ENCODE measurements around the gene ATN1.

The ATN1 gene

DNA sequence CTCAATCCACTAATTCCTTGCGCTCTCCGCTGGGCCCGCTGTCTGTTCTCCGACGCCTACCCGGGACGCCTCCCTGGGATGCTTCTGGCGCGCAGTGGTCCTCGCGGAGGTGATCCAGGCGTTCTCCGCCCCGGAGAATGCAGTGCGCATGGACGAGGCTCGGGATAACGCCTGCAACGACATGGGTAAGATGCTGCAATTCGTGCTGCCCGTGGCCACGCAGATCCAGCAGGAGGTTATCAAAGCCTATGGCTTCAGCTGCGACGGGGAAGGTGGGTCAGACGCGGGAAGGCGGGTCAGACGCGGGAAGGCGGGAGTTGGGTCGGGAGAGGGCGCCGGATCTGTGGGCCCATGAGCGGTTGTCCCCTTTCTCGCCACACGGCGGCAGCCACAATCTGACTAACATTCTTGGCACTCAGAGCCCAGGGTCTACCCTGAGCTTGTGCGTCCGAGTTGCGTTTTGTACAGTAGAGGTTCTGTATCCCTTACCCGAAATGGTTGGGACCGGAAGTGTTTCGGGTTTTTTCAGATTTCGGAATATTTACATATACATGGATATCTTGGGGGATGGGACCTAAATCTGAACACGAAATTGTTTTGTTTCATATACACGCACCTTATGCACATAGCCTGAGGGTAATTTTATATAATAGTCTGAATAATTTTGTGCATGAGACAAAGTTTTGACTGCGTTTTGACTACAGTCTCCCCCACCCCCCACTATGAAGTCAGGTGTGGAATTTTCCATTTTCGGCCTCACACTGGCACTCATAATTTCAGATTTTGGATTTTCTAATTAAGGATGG is 16.8 kb downstream of the ATN1 start:
- DNase-seq, result peak; percentile 88 to 90

DNA sequence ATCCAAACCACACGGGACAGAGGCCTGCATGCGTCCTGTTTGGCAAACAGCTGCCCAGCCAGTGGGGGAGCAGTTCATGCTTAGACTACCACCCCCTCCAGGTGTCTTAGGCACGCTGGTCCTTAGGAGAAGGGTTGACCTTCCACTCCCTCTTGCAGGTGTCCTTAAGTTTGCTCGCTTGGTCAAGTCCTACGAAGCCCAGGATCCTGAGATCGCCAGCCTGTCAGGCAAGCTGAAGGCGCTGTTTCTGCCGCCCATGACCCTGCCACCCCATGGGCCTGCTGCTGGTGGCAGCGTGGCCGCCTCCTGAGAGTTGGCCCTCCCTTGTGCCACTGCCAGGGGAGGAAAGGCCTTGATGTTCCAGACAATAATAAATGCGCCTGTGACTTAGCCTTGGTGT is 17.9 kb downstream of the ATN1 start:
- no peak for DNase-seq

DNA sequence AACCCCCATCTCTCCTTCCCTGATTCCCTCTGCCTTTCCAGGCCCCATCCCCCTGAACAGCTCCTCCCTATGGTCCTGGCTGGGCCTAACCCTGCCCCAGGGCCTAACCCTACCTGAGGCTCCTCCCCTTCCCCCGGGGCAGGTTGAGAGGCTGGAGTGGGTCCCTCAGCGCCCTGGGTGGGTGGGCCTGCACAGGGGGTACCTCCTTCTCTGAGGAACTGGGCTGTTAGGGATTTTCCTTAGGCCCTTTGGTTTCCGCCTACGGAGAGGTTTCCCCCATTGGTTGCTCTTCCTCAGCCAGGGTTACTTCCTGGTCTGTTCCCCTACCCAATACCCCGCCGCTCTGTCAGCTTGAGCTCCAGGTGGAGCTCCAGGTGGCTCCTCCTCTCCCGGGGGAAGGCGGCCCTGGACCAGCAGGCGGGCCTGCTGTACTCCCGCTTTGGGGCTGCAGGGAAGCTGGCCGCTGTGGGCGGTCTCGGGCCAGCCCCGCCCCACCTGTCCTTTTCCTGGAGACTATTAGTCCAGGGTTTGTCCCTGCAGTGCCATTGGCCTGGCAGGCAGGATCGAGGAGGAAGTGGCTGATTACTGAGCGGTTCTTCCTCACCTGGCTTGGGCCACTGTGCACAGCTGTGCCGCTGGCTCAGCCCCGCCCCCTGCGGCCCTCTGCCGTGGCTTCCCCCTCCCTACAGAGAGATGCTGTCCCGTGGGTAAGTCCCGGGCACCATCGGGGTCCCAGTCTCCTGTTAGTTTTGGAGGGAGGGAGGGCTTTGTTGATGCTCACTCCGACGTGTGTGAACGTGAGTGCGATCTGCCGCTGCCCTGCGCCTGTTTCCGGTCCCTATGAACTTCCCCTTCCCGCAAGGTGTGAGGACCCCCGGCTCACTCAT is 18.5 kb downstream of the ATN1 start:
- DNase-seq, result peak; percentile 26 to 66

DNA sequence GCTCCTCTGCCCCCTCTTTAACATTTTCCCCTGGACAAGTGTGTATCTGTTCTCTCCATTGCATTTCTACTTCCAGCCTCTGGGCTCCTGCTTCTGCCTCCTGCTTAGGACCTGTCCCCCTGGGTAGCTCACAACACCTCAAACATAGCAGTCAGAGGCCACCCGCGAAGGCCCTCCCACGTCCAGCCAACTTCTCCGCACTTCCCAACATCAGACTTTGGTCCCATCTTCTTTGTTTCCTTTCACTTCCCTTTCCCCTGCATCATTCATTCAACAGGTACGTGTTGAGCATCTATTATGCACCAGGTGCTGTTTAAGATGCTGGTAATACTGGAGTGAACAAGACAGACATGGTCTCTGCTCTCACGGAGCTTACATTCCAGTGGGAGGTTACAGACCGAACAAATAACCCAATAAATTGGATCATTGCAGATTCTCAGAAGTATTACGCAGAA is 19.2 kb downstream of the ATN1 start:
- DNase-seq, result no peak

DNA sequence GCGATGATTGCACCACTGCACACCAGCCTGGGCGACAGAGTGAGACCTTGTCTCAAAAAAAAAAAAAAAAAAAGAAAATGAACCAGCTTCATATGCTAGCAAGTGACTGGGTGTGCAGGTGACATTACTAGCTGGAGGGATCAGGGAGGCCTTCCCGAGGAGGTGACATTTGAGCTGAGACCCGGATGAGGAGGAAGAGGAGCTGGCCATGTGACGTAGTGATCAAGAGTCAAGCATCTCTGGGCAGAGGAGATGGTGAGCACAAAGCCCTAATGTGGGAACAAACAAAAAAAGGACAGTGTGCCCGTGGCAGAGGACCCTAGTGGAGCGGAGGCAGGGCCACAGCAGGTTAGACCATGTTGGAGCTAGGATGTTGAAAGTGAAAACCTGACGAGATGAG is 19.9 kb downstream of the ATN1 start:
- DNase-seq, result no peak

DNA sequence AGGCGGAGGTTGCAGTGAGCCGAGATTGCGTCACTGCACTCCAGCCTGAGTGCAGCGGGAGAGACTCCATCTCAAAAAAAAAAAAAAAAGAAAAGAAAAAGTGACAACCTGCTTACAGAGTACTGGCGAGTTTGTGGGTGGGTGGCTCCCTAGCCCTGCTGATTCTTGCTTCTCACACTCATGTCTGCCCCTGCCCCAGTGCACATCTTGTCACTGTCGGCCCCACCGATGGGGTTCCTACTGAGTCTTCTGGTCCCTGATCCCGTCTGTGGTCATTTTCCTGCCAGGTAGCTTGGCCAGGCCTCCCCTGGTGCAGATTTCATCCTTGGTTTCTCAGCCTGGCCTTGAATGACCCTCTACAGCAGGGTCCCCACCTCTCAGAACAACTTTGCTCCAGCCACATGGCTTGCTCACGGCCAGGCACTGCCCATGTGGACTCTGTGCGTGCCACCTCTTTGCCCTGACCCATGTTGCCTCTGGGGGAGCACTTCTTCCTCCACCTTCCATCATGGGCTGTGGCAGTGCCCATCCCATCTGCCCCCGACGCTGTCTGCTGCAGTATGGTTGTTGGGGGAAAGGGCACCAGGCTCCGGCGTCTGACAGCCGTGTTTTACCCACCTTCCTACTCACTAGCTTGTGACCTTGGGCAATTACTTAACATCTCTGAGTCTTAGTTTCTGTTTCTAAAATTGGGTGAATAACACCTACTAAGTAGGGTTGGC is 21.3 kb downstream of the ATN1 start:
- DNase-seq, result peak; percentile 87 to 92

DNA sequence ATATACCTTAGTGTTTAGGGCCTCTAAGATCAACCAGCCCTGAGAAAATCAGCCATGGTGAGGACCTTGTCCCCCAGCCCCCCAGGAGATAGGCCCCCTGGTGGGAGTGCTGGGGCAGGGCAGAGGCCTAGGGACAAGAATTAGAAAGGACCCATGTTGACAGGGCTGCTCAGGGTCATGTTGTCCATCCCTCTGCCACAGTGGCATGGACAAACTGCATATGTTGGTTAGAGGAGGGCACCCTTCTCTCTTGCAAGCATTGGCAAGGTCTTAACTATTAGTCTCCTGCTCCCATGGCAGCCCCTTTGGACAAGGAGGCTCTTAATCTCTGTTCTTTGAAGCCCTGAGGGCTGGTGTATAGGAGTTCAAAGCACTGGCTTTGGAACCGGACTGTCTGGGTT is 22.6 kb downstream of the ATN1 start:
- no peak for DNase-seq

DNA sequence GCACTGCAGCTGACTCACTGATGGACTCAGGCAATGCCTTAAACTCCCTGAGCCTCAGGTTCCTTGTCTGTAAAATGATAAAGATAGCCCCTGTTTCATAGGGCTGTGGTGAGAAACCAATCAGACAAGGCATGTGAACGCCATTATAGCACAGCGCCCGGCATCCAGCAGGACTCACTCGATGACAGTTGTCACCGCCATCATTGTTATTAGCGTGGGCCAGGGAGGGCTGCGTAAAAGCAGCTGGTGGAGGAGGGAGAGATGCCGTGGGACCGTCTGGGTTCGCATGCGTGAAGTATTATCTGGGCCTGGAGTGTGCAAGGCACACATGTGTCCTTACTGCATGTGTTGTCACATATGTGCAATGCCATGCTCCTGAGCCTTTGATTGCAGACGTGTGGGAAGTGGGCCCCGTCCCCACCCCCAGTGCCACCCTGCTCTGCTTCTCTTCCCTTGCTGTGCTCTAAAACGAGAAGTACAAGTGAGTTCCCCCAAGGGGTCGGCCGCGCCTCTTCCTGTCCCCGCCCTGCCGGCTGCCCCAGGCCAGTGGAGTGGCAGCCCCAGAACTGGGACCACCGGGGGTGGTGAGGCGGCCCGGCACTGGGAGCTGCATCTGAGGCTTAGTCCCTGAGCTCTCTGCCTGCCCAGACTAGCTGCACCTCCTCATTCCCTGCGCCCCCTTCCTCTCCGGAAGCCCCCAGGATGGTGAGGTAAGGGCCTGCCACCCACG is 23.2 kb downstream of the ATN1 start, which contains the start of gene PTPN6:
TSS of gene PTPN6 (plus strand) at position 546 of the 730 bp plus-strand sequence. CDS start at position 703, 157 bp downstream.
- DNase-seq, result peak; percentile 96 to 97

DNA sequence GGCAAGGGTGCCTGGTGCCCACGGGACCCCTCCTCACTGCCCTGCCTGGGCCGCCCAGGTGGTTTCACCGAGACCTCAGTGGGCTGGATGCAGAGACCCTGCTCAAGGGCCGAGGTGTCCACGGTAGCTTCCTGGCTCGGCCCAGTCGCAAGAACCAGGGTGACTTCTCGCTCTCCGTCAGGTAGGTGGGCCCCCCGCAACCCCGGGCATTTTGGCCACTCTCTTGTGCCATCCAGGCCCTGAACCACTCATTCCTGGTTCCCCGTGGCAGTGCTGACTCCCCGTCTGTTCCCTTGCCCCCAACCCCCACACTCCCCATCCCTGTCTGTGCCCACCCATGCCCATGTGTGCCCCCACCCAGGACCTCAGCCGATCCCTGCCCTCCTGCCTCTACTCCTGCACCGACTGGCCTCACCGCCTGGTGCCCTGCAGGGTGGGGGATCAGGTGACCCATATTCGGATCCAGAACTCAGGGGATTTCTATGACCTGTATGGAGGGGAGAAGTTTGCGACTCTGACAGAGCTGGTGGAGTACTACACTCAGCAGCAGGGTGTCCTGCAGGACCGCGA is 23.9 kb downstream of the ATN1 start:
- DNase-seq, result no peak

DNA sequence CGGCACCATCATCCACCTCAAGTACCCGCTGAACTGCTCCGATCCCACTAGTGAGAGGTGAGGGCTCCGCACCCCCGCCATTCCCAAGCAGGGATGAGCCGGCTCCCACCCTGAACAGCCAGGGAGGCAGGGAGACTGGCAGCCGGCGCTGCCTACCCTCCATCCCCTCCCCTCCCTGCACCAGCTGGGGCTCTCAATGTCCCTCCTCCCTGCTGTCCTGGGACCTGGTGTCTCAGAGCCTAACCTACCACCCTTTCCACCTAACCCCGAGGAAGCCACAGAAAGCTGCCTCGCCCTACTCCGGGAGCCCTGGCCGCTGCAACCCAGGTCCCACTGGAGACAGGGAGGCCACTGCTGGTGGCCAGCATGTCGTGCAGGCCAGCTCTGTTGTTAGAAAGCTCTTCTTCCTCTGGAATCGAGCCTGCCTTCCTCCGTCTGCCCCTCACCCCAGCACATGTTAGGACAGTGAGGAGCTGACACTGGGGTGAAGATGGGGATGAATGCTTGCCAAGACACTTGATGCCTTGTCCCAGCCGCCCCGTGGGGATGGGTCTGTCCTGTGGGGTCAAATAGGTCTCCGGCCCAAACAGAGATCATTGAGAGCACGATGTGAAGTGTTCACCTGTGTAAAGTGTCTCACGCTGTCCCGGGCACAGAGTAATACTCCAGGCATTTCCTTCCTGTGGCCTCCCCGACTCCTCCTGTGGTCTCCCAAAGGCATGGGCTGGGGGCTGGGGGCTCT is 24.5 kb downstream of the ATN1 start:
- no peak for DNase-seq

DNA sequence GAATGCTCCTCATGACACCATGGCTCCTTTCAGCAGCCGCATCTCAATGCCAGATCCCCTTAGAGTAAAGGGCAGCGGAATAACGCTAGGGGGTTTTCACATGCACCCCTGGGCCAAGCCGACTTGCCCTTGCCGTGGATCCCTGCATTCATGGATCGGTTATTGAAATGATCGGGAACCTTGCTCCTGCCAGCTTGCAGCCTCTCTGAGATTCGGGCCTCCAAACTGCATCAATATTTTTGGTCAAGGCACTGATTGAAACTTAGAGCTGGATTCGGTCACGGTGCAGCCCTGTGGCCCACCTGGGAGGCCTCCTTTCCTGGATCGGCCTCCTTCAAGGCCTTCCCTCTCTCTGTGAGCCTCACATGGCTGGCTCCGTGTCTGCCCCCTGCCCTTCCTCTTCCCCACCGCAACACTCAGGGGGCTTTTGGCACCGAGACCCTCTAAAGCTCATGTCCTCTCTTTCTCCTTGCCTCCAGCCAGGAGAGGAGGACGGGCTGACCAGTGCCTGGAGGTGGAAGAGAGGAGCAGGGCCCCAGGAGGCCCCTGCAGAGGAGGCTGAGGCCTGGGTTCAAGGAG is 25.2 kb downstream of the ATN1 start:
- DNase-seq, result no peak

DNA sequence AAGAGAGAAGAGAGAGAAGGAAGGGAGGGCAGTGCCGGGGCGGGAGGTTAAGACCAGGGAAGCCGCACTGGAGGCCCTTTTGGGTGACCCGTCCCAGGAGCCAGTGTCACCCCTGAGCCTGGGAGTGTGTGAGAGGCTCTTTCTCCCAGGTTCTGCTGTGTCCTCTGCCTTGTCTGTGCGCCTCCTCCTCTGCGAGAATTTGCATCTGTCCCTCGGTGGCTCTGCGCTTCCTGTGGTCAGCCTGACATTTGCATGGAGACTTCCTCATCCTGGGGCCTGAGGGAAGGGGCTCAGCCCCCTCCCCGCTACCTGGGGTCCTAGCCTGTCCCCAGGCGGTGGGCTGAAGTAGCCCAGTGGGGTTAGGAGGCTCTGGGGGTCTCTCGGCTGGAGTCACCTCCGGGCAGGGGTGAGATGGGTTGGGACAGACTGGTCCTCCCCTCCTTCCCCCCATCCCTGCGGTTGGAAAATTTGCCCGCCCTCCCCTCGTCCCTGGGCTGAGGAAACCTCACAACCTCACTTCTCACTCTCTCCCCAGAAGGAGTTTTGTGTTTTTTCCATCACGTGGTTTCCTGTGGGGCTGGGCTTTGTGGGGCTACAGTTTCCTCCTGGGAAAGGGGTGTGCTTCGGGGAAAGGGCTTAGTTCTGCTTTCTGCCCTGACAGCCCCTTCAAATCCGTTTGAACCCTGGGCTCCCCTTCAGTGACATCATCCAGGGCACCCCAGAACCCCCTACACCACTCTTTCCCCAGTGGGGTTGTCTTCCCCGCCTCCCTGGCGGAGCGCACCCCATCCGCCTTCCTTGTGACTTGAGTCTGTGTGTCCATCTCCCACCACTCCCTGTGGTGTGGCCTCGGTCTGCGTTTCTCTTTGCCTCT is 25.9 kb downstream of the ATN1 start:
- DNase-seq, result peak; percentile 88 to 95

DNA sequence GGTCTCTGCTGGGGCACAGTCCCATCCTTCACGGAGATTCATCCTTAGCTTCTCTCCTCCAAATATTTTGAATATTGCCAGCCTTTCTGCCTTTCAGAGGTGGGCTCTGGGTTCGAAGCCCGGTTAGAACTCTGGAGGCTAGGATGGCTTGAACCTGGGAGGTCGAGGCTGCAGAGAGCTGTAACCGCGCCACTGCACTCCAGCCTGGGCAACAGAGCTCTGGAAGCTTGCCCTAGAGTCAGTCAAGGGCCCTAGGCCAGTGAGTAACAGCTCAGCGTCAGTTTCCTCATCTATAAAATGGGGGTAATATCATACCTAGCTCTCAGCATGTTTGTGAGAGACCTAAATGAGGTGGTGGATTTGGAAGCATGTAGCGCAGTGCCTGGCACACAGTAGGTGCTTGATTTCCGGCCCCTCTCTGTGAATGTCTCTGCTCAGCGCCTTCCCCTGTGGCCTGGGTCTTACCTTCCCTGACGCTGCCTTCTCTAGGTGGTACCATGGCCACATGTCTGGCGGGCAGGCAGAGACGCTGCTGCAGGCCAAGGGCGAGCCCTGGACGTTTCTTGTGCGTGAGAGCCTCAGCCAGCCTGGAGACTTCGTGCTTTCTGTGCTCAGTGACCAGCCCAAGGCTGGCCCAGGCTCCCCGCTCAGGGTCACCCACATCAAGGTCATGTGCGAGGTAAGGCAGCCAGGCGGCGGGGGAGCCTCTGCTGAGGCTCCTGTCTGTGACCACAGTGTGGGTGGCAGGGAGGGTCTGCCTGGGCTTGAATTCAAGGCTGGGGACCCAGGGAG is 26.8 kb downstream of the ATN1 start:
- peak in 1 of 2 donors; percentile 22 for DNase-seq

DNA sequence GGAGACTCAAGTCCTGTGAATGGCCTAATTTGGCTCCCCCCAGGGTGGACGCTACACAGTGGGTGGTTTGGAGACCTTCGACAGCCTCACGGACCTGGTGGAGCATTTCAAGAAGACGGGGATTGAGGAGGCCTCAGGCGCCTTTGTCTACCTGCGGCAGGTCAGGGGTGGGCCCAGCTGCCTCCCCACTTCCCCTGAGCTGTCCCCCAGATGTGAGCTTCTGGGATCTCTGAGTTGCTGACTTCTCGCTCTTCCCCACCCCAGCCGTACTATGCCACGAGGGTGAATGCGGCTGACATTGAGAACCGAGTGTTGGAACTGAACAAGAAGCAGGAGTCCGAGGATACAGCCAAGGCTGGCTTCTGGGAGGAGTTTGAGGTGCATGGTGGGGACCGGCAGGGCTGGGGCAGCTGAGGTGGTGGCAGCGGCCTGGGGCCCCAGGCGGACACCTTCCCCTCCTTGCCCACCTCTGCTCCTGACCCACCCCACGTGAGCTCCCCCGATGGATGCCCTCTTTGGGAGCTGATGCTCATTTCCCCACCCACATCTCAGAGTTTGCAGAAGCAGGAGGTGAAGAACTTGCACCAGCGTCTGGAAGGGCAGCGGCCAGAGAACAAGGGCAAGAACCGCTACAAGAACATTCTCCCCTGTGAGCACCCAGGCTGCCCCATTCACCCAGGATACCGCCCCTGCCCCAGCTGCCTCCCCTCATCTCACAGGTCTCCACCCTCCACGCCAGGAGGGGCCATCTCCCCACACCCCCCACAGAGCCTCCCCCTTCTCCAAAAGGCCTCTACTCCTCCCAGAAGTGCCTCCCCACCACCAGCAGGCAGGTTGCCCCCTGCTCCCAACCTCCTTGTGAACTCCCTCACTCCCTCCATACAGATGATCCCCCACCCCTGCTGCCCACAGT is 27.6 kb downstream of the ATN1 start:
- DNase-seq, result peak in 1 of 2 donors; percentile 47

DNA sequence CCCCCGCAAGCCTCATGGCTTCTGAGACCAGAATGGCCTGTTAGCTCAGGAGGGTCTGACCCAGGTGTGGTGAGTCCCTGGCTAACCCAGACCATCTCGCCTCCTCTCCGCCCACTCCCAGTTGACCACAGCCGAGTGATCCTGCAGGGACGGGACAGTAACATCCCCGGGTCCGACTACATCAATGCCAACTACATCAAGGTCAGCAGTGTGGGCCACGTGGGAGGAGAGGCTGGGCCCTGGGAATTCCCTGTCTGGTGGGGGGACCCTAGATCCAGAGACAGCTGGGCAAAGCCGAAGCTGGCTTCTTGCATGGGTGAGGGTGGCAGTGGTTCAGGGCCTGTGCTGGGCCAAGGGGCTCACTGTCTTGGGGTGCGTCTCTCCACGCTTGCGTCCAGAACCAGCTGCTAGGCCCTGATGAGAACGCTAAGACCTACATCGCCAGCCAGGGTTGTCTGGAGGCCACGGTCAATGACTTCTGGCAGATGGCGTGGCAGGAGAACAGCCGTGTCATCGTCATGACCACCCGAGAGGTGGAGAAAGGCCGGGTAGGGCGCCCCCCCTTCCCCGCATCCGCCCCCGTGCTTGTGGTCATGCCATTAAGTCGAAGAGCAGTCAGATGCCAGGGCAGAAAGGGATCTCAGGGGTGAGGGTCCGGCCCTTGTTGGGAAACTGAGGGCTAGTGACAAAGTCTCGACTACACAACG is 28.4 kb downstream of the ATN1 start:
- peak in 1 of 2 donors; percentile 62 for DNase-seq

DNA sequence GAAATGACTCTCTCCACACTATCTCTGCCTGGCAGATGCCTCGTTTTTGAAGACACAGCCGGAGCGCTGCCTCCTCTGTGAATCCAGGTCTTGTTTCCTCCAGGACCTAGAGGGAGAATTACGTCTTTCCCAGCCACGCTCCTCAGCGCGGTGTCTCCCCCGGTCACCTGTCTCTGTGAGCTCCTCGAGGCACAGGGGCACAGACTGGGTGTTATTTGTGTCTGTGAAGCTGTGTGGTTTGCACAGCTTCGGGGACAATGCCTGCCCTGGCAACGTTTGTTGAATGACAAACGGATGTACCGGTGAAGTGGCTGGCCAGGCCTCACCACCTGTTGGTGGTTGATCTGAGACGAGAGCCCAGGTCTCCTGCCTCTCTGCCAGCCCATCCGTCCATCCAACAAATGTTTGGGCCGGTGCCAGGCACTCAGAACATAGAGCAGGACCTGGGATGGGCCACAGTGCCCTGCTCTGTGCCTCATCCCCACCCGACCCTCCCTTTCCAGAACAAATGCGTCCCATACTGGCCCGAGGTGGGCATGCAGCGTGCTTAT is 29.5 kb downstream of the ATN1 start:
- no peak for DNase-seq

All from inflammatory macrophage (primary cell).